SK-N-SH treated with all-trans-retinoic acid at 6 μM for 48 hours (cell line): ENCODE measurements around the gene CPAMD8.

Experiments
- ATAC-seq: fragments of 200-7000 bp; cut with Tn5 transposase; 3 replicates; pipeline ENCODE4 v1.9.1; 2020; ENCODE audit warnings: mild to moderate bottlenecking, moderate library complexity
- ARNTL ChIP-seq: fragments of 450-650 bp; formaldehyde crosslinking; IDR thresholded peaks from 2 replicates; pipeline ENCODE4 v1.5.0; 2020; ENCODE audit warnings: low read depth, mild to moderate bottlenecking, moderate library complexity, borderline replicate concordance
- BACH2 ChIP-seq: fragments of 250-450 bp; sonication (Bioruptor Pico); IDR thresholded peaks from 2 replicates; pipeline ENCODE4 v1.9.0; 2021; ENCODE audit warnings: mild to moderate bottlenecking, borderline replicate concordance
- CREB5 ChIP-seq: fragments of 250-450 bp; sonication (Bioruptor Pico); IDR thresholded peaks from 2 replicates; pipeline ENCODE4 v1.5.1; 2020; ENCODE audit warnings: low read depth, mild to moderate bottlenecking, moderate library complexity
- CSRNP3 ChIP-seq: fragments of 250-450 bp; sonication (Bioruptor Pico); IDR thresholded peaks from 2 replicates; pipeline ENCODE4 v1.5.1; 2021; ENCODE audit warnings: mild to moderate bottlenecking, moderate library complexity
- ESRRG ChIP-seq: fragments of 250-450 bp; sonication (Bioruptor Pico); IDR thresholded peaks from 2 replicates; pipeline ENCODE4 v1.6.1; 2021; ENCODE audit warnings: mild to moderate bottlenecking
- GLIS3 ChIP-seq: fragments of 250-450 bp; sonication (Bioruptor Pico); IDR thresholded peaks from 2 replicates; pipeline ENCODE4 v1.5.0; 2020; ENCODE audit warnings: mild to moderate bottlenecking, moderate library complexity
- ISL1 ChIP-seq: fragments of 250-450 bp; sonication (Bioruptor Pico); IDR thresholded peaks from 2 replicates; pipeline ENCODE4 v2.1.2; 2022; ENCODE audit warnings: mild to moderate bottlenecking, moderate library complexity
- OSR1 ChIP-seq: fragments of 250-450 bp; sonication (Bioruptor Pico); IDR thresholded peaks from 2 replicates; pipeline ENCODE4 v1.8.0; 2022; ENCODE audit warnings: moderate library complexity, mild to moderate bottlenecking, inconsistent platforms
- PATZ1 ChIP-seq: fragments of 250-450 bp; sonication (Bioruptor Pico); IDR thresholded peaks from 2 replicates; pipeline ENCODE4 v1.8.0; 2020; ENCODE audit warnings: mild to moderate bottlenecking, moderate library complexity, borderline replicate concordance
- PPARA ChIP-seq: fragments of 250-450 bp; sonication (Bioruptor Pico); IDR thresholded peaks from 2 replicates; pipeline ENCODE4 v1.5.0; 2020; ENCODE audit warnings: mild to moderate bottlenecking, borderline replicate concordance
- RARB ChIP-seq: fragments of 250-450 bp; sonication (Bioruptor Pico); IDR thresholded peaks from 2 replicates; pipeline ENCODE4 v1.8.0; 2021; ENCODE audit warnings: mild to moderate bottlenecking, moderate library complexity
- SNAI2 ChIP-seq: fragments of 250-450 bp; sonication (Bioruptor Pico); IDR thresholded peaks from 2 replicates; pipeline ENCODE4 v1.5.0; 2020; ENCODE audit warnings: mild to moderate bottlenecking, moderate library complexity
- TCF4 ChIP-seq: fragments of 250-450 bp; sonication (Bioruptor Pico); IDR thresholded peaks from 2 replicates; pipeline ENCODE4 v1.8.0; 2021; ENCODE audit warnings: mild to moderate bottlenecking, moderate library complexity, borderline replicate concordance
- TSHZ2 ChIP-seq: fragments of 250-450 bp; sonication (Bioruptor Pico); IDR thresholded peaks from 2 replicates; pipeline ENCODE4 v1.5.0; 2020; ENCODE audit warnings: mild to moderate bottlenecking, moderate library complexity
- ZC3H10 ChIP-seq: fragments of 250-450 bp; sonication (Bioruptor Pico); IDR thresholded peaks from 2 replicates; pipeline ENCODE4 v1.5.1; 2021; ENCODE audit warnings: mild to moderate bottlenecking, moderate library complexity
- ZFP3 ChIP-seq: fragments of 250-450 bp; sonication (Bioruptor Pico); IDR thresholded peaks from 2 replicates; pipeline ENCODE4 v1.5.0; 2020; ENCODE audit warnings: mild to moderate bottlenecking, moderate library complexity
- ZNF565 ChIP-seq: fragments of 450-650 bp; formaldehyde crosslinking; conservative IDR thresholded peaks from 2 replicates; pipeline ENCODE4 v1.5.0; 2020; ENCODE audit warnings: low read depth, mild to moderate bottlenecking, moderate library complexity
- ZNF70 ChIP-seq: fragments of 450-650 bp; formaldehyde crosslinking; IDR thresholded peaks from 2 replicates; pipeline ENCODE4 v1.5.0; 2020; ENCODE audit warnings: mild to moderate bottlenecking, moderate library complexity
- ZNF8 ChIP-seq: fragments of 450-650 bp; formaldehyde crosslinking; IDR thresholded peaks from 2 replicates; pipeline ENCODE4 v1.5.0; 2020; ENCODE audit warnings: mild to moderate bottlenecking, moderate library complexity

Gene CPAMD8

DNA sequence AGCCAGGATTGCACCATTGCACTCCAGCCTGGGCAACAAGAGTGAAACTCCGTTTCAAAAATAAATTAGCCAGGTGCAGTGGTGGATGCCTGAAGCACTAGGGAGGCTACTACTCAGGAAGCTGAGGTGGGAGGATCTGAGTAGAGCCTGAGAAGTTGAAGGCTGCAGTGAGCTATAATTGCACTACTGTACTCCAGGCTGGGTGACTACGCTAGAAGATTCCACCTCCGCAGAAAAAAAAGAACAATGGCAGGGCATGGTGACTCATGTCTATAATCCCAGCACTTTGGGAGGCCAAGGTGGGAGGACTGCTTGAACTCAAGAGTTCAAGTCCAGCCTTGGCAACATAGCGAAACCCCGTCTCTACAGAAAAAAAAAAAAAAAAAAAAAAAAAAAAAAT, 28.1 kb upstream of the CPAMD8 start (continued):
- TF ChIP-seq CREB5 (CRISPR knock-in tag) = no peak
- no peak for TF ChIP-seq ZNF70 (CRISPR knock-in tag)
- TF ChIP-seq ARNTL (CRISPR knock-in tag) = no peak
- TF ChIP-seq ZNF565 (CRISPR knock-in tag) = no peak
- no peak for TF ChIP-seq ZFP3

DNA sequence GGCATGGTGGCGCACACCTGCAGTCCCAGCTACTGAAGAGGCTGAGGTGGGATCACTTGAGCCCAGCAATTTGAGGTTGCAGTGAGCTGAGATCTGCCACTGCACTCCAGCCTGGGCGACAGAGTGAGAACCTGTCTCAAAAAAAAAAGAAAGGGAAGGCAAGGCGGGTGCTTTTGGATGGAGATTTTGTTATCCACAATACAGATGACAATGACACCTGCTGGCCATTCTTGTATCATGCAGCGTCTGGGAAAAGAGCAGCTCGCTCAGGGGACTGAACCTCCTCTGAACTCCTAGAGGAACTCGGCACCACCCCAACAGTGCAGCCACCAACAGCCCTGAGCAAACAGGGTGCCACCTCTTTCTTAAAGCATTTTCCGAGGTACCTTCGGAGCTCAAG, 25.8 kb upstream of the CPAMD8 start:
- peak; percentile 71 for ATAC-seq
- no peak for TF ChIP-seq PPARA (CRISPR knock-in tag)
- TF ChIP-seq RARB (CRISPR knock-in tag) = no peak

DNA sequence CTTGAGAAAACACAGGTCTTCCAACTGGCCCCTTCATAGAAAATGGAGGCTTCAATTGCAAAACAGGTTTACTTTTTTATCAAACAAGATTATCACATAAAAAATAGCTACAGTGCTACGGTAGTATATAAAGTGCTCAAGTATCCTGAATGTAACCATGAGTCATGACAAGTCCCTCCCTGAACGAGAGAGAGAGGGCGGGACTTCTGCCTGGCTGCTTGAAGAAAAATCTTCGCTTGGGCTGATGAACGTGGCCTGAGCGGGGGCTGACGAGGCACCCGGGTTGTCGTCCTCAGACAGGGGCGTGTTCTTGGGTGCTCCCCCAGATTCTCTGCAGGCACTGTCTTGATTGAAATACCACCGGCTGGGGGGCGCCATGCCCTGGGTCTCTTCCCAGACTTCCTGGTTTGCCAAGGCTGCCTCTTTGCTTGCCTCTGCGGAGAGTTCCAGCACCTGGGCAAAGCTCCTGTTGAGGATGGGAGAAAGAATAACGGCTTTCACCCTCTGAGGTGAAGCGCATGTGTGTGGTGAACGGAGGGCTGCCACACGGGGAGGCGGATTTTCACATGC, 23.2 kb upstream of the CPAMD8 start:
- ATAC-seq = peak; percentile 80
- TF ChIP-seq CREB5 (CRISPR knock-in tag) (no peak), OSR1 (no peak), PATZ1 (no peak), CSRNP3 (CRISPR knock-in tag) (no peak)
- TF ChIP-seq, all 23 proteins: peak for 0

GRCh38 chr19:17048885-17049453, 22.4 kb upstream of the CPAMD8 start:
- no peak for TF ChIP-seq BACH2 (CRISPR knock-in tag)
- TF ChIP-seq PATZ1 = no peak
- no peak for TF ChIP-seq ARNTL (CRISPR knock-in tag)
- TF ChIP-seq CSRNP3 (CRISPR knock-in tag) = no peak
- no peak for TF ChIP-seq OSR1
- TF ChIP-seq GLIS3 (CRISPR knock-in tag) = no peak
- no peak for TF ChIP-seq ZNF8 (CRISPR knock-in tag)
- TF ChIP-seq ISL1 (CRISPR knock-in tag) = no peak
- TF ChIP-seq ZNF70 (CRISPR knock-in tag) = no peak
- TF ChIP-seq ESRRG (CRISPR knock-in tag) = no peak
- TF ChIP-seq RARB (CRISPR knock-in tag) = no peak
- no peak for TF ChIP-seq TCF4 (CRISPR knock-in tag)
- TF ChIP-seq ZNF565 (CRISPR knock-in tag) = no peak
- no peak for TF ChIP-seq PPARA (CRISPR knock-in tag)
- TF ChIP-seq ZC3H10 (CRISPR knock-in tag) = no peak
- TF ChIP-seq SNAI2 (CRISPR knock-in tag) = no peak
- no peak for TF ChIP-seq TSHZ2 (CRISPR knock-in tag)
- no peak for ATAC-seq
